HepG2 (cell line): ENCODE data around the gene APBA1. TPM values are rescaled to one million over a fixed set of nuclear protein-coding genes. Genes with fewer than 3 reads are reported as not detected.

Experiments used
- ATAC-seq: fragments of 200-7000 bp; cut with Tn5 transposase; 3 replicates; pipeline ENCODE4 v1.9.1; 2020; ENCODE audit warnings: mild to moderate bottlenecking, moderate library complexity
- BruUV-seq: library from RNA; stranded (reverse); fragments of 400-500 nt; replicated peaks from 2 replicates; lab custom pipeline; 2021; lab: Mats Ljungman, UMichigan
- CTCF ChIA-PET: fragments of 300-600 bp; formaldehyde crosslinking; extraction: SDS; loops from one replicate; lab custom pipeline; 2021; ENCODE audit warnings: low total read pairs, inconsistent platforms, low intra/inter-chr PET ratio; lab: Yijun Ruan, JAX
- POLR2A ChIA-PET: fragments of 350-600 bp; sonication (Branson Sonifier 250); formaldehyde crosslinking; loops from one replicate; lab custom pipeline; 2020; ENCODE audit warnings: antibody characterized with exemption, inconsistent platforms; lab: Yijun Ruan, JAX
- DNase-seq: peaks from one replicate; pipeline ENCODE4 v3.0.0-alpha.2; 2015; ENCODE audit warnings: low spot score
- FAIRE-seq: peaks from 3 replicates; lab custom pipeline; 2011; peaks lifted over from hg19 to GRCh38; lab: Jason Lieb, UNC
- H2AFZ ChIP-seq: one replicate; pipeline ENCODE4 v1.6.1; 2011; ENCODE audit warnings: low read length, inconsistent platforms
- H3K27ac ChIP-seq: fragments of 300-600 bp; 3 replicates; pipeline ENCODE4 v1.8.0; 2011; ENCODE audit warnings: mixed run types, mild to moderate bottlenecking, mixed read lengths, low read length, inconsistent platforms; ENCODE audit not compliant: insufficient read depth; ENCODE audit errors: extremely low read length
- H3K27me3 ChIP-seq, 2 experiments: fragments of 200-600 bp in 1 of 2; 2 replicates in 1 of 2; 3 replicates in 1 of 2; pipeline versions ENCODE4 v1.6.0 to v1.8.0; 2011; ENCODE audit warnings: low read length in 2 of 2, mild to moderate bottlenecking in 2 of 2, moderate library complexity in 2 of 2, inconsistent platforms in 1 of 2; ENCODE audit not compliant: insufficient read depth in 2 of 2, control insufficient read depth in 1 of 2
- H3K36me3 ChIP-seq, 2 experiments: fragments of 200-600 bp in 1 of 2; replicated peaks in 1 of 2; 2 replicates in 1 of 2; 3 replicates in 1 of 2; pipeline versions ENCODE4 v1.5.1 to v1.8.0; 2011; ENCODE audit warnings: low read length in 2 of 2, inconsistent platforms in 1 of 2; ENCODE audit not compliant: insufficient read depth in 2 of 2, control insufficient read depth in 1 of 2
- H3K4me1 ChIP-seq: 2 replicates; pipeline ENCODE4 v1.5.1; 2012; ENCODE audit warnings: low read length, inconsistent platforms; ENCODE audit not compliant: insufficient read depth
- H3K4me2 ChIP-seq: 2 replicates; pipeline ENCODE4 v1.6.0; 2011; ENCODE audit warnings: low read depth, low read length, inconsistent platforms
- H3K4me3 ChIP-seq, 3 experiments: fragments of 200-600 bp in 1 of 3; sonication (generic), shearing (Covaris generic) in 1 of 3; replicated peaks in 1 of 3; 2 replicates each; pipeline ENCODE4 v1.5.1; 2011 to 2016; ENCODE audit warnings: low read length in 3 of 3, inconsistent platforms in 2 of 3, low read depth in 2 of 3, mild to moderate bottlenecking in 2 of 3, control low read depth in 1 of 3, mixed read lengths in 1 of 3; ENCODE audit not compliant: insufficient read depth in 1 of 3
- H3K79me2 ChIP-seq: one replicate; pipeline ENCODE4 v1.6.1; 2011; ENCODE audit warnings: low read length, inconsistent platforms; ENCODE audit not compliant: insufficient read depth
- H3K9ac ChIP-seq: 2 replicates; pipeline ENCODE4 v1.6.0; 2011; ENCODE audit warnings: mild to moderate bottlenecking, low read depth, low read length, inconsistent platforms; ENCODE audit not compliant: insufficient read depth
- H3K9me3 ChIP-seq: 2 replicates; pipeline ENCODE4 v1.5.1; 2012; ENCODE audit warnings: mild to moderate bottlenecking, low read length
- H4K20me1 ChIP-seq: 2 replicates; pipeline ENCODE4 v1.6.0; 2011; ENCODE audit warnings: inconsistent platforms, mild to moderate bottlenecking, low read length, moderate library complexity; ENCODE audit not compliant: insufficient read depth
- BCL6 ChIP-seq: IDR thresholded peaks from 2 replicates; pipeline ENCODE4 v1.6.1; 2016; ENCODE audit warnings: missing genetic modification reagents, missing compliant biosample characterization
- BRD4 ChIP-seq: sonication (generic); formaldehyde crosslinking; IDR thresholded peaks from 2 replicates; pipeline ENCODE4 v1.4.0; 2020; ENCODE audit warnings: missing genetic modification reagents
- CHCHD3 ChIP-seq: sonication (generic); formaldehyde crosslinking; IDR thresholded peaks from 2 replicates; pipeline ENCODE4 v1.8.0; 2022; ENCODE audit warnings: mild to moderate bottlenecking, missing genetic modification reagents, moderate library complexity
- NCOA1 ChIP-seq: sonication (generic); formaldehyde crosslinking; IDR thresholded peaks from 2 replicates; pipeline ENCODE4 v1.9.0; 2021; ENCODE audit warnings: missing genetic modification reagents
- NFRKB ChIP-seq: fragments of 450-650 bp; IDR thresholded peaks from 2 replicates; pipeline ENCODE4 v1.6.1; 2017
- REST ChIP-seq, 2 experiments: IDR thresholded peaks; 2 replicates each; pipeline ENCODE4 v1.6.1; 2011 to 2012; ENCODE audit warnings: low read length in 2 of 2, borderline replicate concordance in 1 of 2, low read depth in 1 of 2, mild to moderate bottlenecking in 1 of 2, moderate library complexity in 1 of 2
- ZNF121 ChIP-seq: sonication (generic); formaldehyde crosslinking; IDR thresholded peaks from 2 replicates; pipeline ENCODE4 v1.5.0; 2020; ENCODE audit warnings: mild to moderate bottlenecking, missing genetic modification reagents
- ZNF326 ChIP-seq: sonication (generic); formaldehyde crosslinking; IDR thresholded peaks from 2 replicates; pipeline ENCODE4 v1.4.0; 2020; ENCODE audit warnings: missing genetic modification reagents, borderline replicate concordance
- ZNF691 ChIP-seq: sonication (generic); formaldehyde crosslinking; IDR thresholded peaks from 2 replicates; pipeline ENCODE4 v1.4.0; 2020; ENCODE audit warnings: missing genetic modification reagents, low read depth, mild to moderate bottlenecking, borderline replicate concordance
- WGBS: methylation state at CpG from one replicate; pipeline ENCODE4 v1.1.6; 2017; ENCODE audit warnings: low lambda C conversion rate; 5-methylcytosine and 5-hydroxymethylcytosine counted together
- in situ Hi-C: cut with HindIII; loops from 2 replicates; pipeline ENCODE4 v1.10.0; 2017; ENCODE audit warnings: low pct_unique_long_range_greater_than_20kb; ENCODE audit not compliant: extremely low pct_ligation_motif_present
- intact Hi-C: fragments of 100-400 bp; cut with micrococcal nuclease; formaldehyde crosslinking; loops from one replicate; pipeline ENCODE4 v1.10.0; 2022; ENCODE audit not compliant: unreplicated experiment
- polyA plus RNA-seq, 8 experiments: library from polyadenylated mRNA; depleted of rRNA in 3 of 8; stranded (reverse) in 7 of 8; unstranded in 1 of 8; fragments of >200 nt; fragmentation: Illumina TruSeq in 4 of 8; extraction: Trizol in 4 of 8; gene quantifications; 2 replicates each; pipeline versions ENCODE4 v1.2.1 to v1.2.3, GENCODE V29; 2011 to 2016; ENCODE audit warnings: low read depth in 4 of 8, missing spikeins in 1 of 8, mixed read lengths in 1 of 8; ENCODE audit not compliant: insufficient read depth in 1 of 8
- total RNA-seq, 5 experiments: library from RNA; depleted of rRNA; stranded (reverse); fragments of >200 nt; fragmentation: Illumina TruSeq; extraction: Trizol; gene quantifications; 2 replicates each; pipeline ENCODE4 v1.2.3, GENCODE V29; 2016; ENCODE audit warnings: low read depth in 1 of 5
- TF ChIP-seq, protein P1 (sequence below): sonication (generic); formaldehyde crosslinking; IDR thresholded peaks from 2 replicates; pipeline ENCODE4 v1.4.0; 2020; ENCODE audit warnings: mild to moderate bottlenecking, missing genetic modification reagents

The APBA1 gene
- total and polyA plus RNA-seq, 2 of the 13 experiments (the other 11 are each of a cell fraction or from before 2014, with no cell fraction given): 0.15 TPM; not detected in 1

- DNase-seq (no peak), FAIRE-seq (no peak), ATAC-seq (no peak)
- intact Hi-C loops: no loop called here
- Histone ChIP-seq H3K4me3 (no peak overlapping the region), H3K4me1 (no peaks in the 10 kb centered on the region), H3K27ac (no peak overlapping the region), H2AFZ (no peak overlapping the region), H3K36me3 (no peaks in the 10 kb centered on the region), H3K9ac (no peak overlapping the region), H3K27me3 (no peaks in the 10 kb centered on the region), H3K9me3 (no peaks in the 10 kb centered on the region), H3K79me2 (no peaks in the 10 kb centered on the region), H3K4me2 (no peak overlapping the region), H4K20me1 (no peaks in the 10 kb centered on the region)
- BruUV-seq: no TSS peak
- POLR2A ChIA-PET: no interaction called here
- in situ Hi-C loops: no loop called here
- TF ChIP-seq NCOA1 (CRISPR knock-in tag) (no peak), CHCHD3 (no peak), ZNF326 (CRISPR knock-in tag) (no peak)
- CTCF ChIA-PET: no interaction called here
Measured at GRCh38 chr9:69559126-69559525, 113.0 kb downstream of the APBA1 start.

- FAIRE-seq: no peak
- no peaks in the 10 kb centered on the region for H3K79me2 ChIP-seq
- in situ Hi-C loops: no loop called here
- H4K20me1 ChIP-seq: no peaks in the 10 kb centered on the region
- H3K9ac ChIP-seq: no peak overlapping the region
- no peak for ATAC-seq
- under 1% methylated on average over 4 of the region's 4 CpGs for WGBS
- no peak for TF ChIP-seq BCL6 (CRISPR knock-in tag)
- TF ChIP-seq NFRKB: no peak
- TF ChIP-seq ZNF121 (CRISPR knock-in tag): no peak
- TF ChIP-seq, protein P1, sequence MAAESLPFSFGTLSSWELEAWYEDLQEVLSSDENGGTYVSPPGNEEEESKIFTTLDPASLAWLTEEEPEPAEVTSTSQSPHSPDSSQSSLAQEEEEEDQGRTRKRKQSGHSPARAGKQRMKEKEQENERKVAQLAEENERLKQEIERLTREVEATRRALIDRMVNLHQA (CRISPR knock-in tag): no peak
- TF ChIP-seq ZNF691 (CRISPR knock-in tag): no peak
- TF ChIP-seq REST (IDR thresholded peaks at IDR 0.05; ENCODE audit: borderline replicate concordance in 1 of 2, low read depth in 1 of 2, low read length in 2 of 2): no peak
- no peak for TF ChIP-seq BRD4 (CRISPR knock-in tag)
- H3K4me1 ChIP-seq: no peaks in the 10 kb centered on the region
- POLR2A ChIA-PET: no interaction called here
- no peak for DNase-seq
- H3K4me2 ChIP-seq: no peak overlapping the region
- intact Hi-C loops: no loop called here
- H3K9me3 ChIP-seq: no peaks in the 10 kb centered on the region
- no peak overlapping the region for H2AFZ ChIP-seq
- BruUV-seq: no TSS peak
- no peaks in the 10 kb centered on the region for H3K36me3 ChIP-seq
- CTCF ChIA-PET: no interaction called here
- H3K27me3 ChIP-seq: no peaks in the 10 kb centered on the region
- H3K27ac ChIP-seq: no peak overlapping the region
- no peak overlapping the region for H3K4me3 ChIP-seq
Measured at GRCh38 chr9:69556707-69557106, 115.5 kb downstream of the APBA1 start.
